Mesangial cell (primary cell): ENCODE results near the gene SELENON. TPM values are rescaled to one million over a fixed set of nuclear protein-coding genes. Genes with fewer than 3 reads are reported as not detected.

Source experiments
- total RNA-seq: library from RNA; depleted of rRNA; stranded (reverse); fragments of >200 nt; gene quantifications from 2 replicates; pipeline ENCODE4 v1.2.3, GENCODE V29; 2015

SELENON gene
- total RNA-seq, result 50.4 and 82.0 TPM in 2 replicates

DNA sequence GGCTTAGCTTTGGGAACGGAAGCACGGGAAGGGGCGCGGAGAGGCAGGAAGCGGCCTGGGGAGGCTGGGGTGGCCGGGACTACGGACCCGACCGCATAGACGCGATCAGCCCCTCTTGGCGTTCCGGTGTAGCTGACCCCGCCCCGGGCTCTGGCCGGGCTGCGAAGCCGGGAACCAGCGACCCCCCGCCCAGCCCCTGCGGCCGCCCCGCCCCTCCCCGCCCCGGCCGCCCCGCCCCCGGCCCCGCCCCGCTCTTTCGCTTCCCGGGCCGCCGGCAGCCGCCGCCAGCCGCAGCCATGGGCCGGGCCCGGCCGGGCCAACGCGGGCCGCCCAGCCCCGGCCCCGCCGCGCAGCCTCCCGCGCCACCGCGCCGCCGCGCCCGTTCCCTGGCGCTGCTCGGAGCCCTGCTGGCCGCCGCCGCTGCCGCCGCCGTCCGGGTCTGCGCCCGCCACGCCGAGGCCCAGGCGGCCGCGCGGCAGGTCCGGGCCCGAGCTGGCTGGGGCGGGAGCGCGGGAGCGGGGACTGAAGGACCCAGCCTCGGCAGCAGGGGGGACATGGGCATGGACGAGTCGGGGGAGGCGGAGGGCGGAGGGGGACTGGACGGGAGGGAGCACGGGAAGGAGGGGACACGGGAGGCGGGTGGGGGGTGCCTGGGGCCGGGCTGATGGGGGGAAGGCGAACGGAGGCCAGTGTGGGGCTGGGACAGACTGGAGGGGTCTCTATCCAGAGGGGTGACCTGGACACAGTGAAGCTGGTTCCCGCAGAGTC is at the start of gene SELENON:
Gene SELENON (plus strand): TSS at position 259 of the 768 bp plus-strand sequence. CDS start 38 bp downstream, at position 297.

GRCh38 chr1:25819491-25820246 is 19.7 kb downstream of the SELENON start, which contains the start of gene MTFR1L:
TSS of gene MTFR1L (plus strand) at chr1:25819954. CDS start at chr1:25823105, 3,151 bp downstream.

DNA sequence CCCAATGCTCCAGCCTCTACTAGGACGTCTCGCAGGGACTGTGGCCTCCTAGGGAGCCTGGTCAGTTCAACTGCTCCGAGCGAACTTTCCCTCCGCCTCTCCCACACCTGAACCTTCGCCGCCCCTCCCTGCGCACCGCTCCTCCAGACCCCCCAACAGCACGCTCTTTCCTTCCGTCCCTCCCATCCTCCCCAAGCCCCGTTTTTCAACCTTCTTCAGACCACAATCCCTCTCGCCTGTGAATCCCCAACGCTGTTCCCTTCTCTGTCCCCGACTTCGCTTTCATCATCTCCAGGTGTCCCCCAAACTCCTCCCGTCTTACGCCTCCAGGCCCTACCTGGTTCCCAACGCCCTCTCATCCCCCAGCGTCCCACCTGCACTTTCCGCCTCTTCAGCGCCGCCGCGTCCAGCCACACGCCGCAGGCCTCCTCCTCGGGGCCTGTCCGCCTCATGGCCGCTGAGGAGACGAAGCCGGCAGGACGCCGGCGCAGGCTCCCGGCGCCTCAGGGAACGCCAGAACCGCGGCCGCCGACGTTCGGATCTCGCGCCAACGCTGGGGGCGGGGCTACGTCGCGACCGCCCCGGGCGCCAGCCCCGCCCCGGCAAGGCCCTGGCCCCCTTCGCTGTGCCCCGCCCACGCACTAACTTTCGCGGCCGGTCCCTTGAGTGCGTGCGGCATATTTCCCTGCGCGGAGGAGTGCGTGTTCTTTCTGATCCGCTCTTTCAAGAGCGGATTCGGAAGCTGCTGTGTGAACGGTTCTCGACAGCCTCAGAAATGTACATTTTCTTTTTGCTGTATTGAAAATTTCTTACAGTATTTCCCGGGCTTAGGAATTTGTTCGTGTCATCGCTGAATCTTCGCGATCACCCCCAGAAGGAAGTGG is 59.2 kb downstream of the SELENON start, which contains the start of gene AUNIP:
Gene AUNIP (minus strand): TSS at position 552 of the 884 bp plus-strand sequence. CDS start 100 bp downstream, at position 452.

Other genes starting within 250 kb of the SELENON start
- 0.49 and 1.6 TPM in 2 replicates for gene MAN1C1, start 183.4 kb upstream of the SELENON start, total RNA-seq
- gene MTFR1L, start 19.8 kb downstream of the SELENON start, total RNA-seq, result 31.3 and 48.6 TPM in 2 replicates
- 1.1 and 9.1 TPM in 2 replicates for gene AUNIP, start 59.3 kb downstream of the SELENON start, total RNA-seq
- gene PAQR7, start 75.5 kb downstream of the SELENON start, total RNA-seq, result 9.3 and 15.5 TPM in 2 replicates
- 67.4 and 193 TPM in 2 replicates for gene STMN1, start 106.2 kb downstream of the SELENON start, total RNA-seq
- gene PAFAH2, start 197.9 kb downstream of the SELENON start, total RNA-seq, result 9.4 and 9.6 TPM in 2 replicates
- gene EXTL1, start 221.6 kb downstream of the SELENON start, total RNA-seq, result 0.65 and 2.3 TPM in 2 replicates
- gene SLC30A2, start 245.9 kb downstream of the SELENON start, total RNA-seq, result 0.38 TPM in 1 of 2 replicates, not detected in the other